ENCODE results near the gene TOGARAM2.
"Not testable (repeated sequence)": the region's sequence is repeated elsewhere in the genome, so short reads cannot be mapped to it uniquely, and the experiment has no call there.

The TOGARAM2 gene

GRCh38 chr2:28975671-28976070 lies 5.4 kb upstream of the TOGARAM2 start:
- no peak for FAIRE-seq
- no peak for TF ChIP-seq PAX5 (IDR thresholded peaks at IDR 0.05; ENCODE audit: insufficient read depth, low read length, severe bottlenecking)
- TF ChIP-seq POLR2AphosphoS5 (IDR thresholded peaks at IDR 0.05; ENCODE audit: low read depth, low read length): no peak
- TF ChIP-seq TAF1 (IDR thresholded peaks at IDR 0.05; ENCODE audit: low read depth, low read length): no peak
- TF ChIP-seq SPI1 (IDR thresholded peaks at IDR 0.05; ENCODE audit: low read depth, low read length): no peak
- TF ChIP-seq POLR2A (IDR thresholded peaks at IDR 0.05; ENCODE audit: low read depth, low read length): no peak
- TF ChIP-seq POU2F2 (IDR thresholded peaks at IDR 0.05; ENCODE audit: low read depth, low read length): no peak

GRCh38 chr2:28976584-28976983 lies 4.5 kb upstream of the TOGARAM2 start:
- TF ChIP-seq SPI1 (IDR thresholded peaks at IDR 0.05; ENCODE audit: low read depth, low read length): no peak
- TF ChIP-seq POLR2A (IDR thresholded peaks at IDR 0.05; ENCODE audit: low read depth, low read length): no peak
- no peak for TF ChIP-seq POLR2AphosphoS5 (IDR thresholded peaks at IDR 0.05; ENCODE audit: low read depth, low read length)
- no peak for TF ChIP-seq TAF1 (IDR thresholded peaks at IDR 0.05; ENCODE audit: low read depth, low read length)
- no peak for TF ChIP-seq POU2F2 (IDR thresholded peaks at IDR 0.05; ENCODE audit: low read depth, low read length)
- no peak for TF ChIP-seq PAX5 (IDR thresholded peaks at IDR 0.05; ENCODE audit: insufficient read depth, low read length, severe bottlenecking)
- DNase-seq (ENCODE audit: insufficient read length, low spot score) (no peak), FAIRE-seq (no peak)

More at GRCh38 chr2:28975671-28976070, 5.4 kb upstream of the TOGARAM2 start:
- no peak for DNase-seq (ENCODE audit: insufficient read length, low spot score)

GRCh38 chr2:28977176-28977875 lies 3.8 kb upstream of the TOGARAM2 start:
- DNase-seq (ENCODE audit: insufficient read length, low spot score): no peak
- FAIRE-seq: no peak
- TF ChIP-seq POLR2A (IDR thresholded peaks at IDR 0.05; ENCODE audit: low read depth, low read length) (no peak), POLR2AphosphoS5 (IDR thresholded peaks at IDR 0.05; ENCODE audit: low read depth, low read length) (no peak)

GRCh38 chr2:28978001-28978400 lies 3.1 kb upstream of the TOGARAM2 start:
- not testable (repeated sequence) for FAIRE-seq; DNase-seq (ENCODE audit: insufficient read length, low spot score)

GRCh38 chr2:28978606-28979005 lies 2.5 kb upstream of the TOGARAM2 start:
- no peak for TF ChIP-seq TAF1 (IDR thresholded peaks at IDR 0.05; ENCODE audit: low read depth, low read length)
- no peak for TF ChIP-seq POLR2AphosphoS5 (IDR thresholded peaks at IDR 0.05; ENCODE audit: low read depth, low read length)
- no peak for DNase-seq (ENCODE audit: insufficient read length, low spot score)
- no peak for FAIRE-seq

GRCh38 chr2:28979041-28979440 lies 2.1 kb upstream of the TOGARAM2 start:
- TF ChIP-seq POU2F2 (IDR thresholded peaks at IDR 0.05; ENCODE audit: low read depth, low read length) (no peak), SPI1 (IDR thresholded peaks at IDR 0.05; ENCODE audit: low read depth, low read length) (no peak), POLR2A (IDR thresholded peaks at IDR 0.05; ENCODE audit: low read depth, low read length) (no peak), TAF1 (IDR thresholded peaks at IDR 0.05; ENCODE audit: low read depth, low read length) (no peak), POLR2AphosphoS5 (IDR thresholded peaks at IDR 0.05; ENCODE audit: low read depth, low read length) (no peak), PAX5 (IDR thresholded peaks at IDR 0.05; ENCODE audit: insufficient read depth, low read length, severe bottlenecking) (no peak)
- FAIRE-seq (no peak), DNase-seq (ENCODE audit: insufficient read length, low spot score) (no peak)

- no peak for DNase-seq (ENCODE audit: insufficient read length, low spot score)
- no peak for FAIRE-seq
- TF ChIP-seq SPI1 (IDR thresholded peaks at IDR 0.05; ENCODE audit: low read depth, low read length): no peak
These were observed 1.3 kb upstream of the TOGARAM2 start for GRCh38 chr2:28979576-28980366.

- DNase-seq (ENCODE audit: insufficient read length, low spot score) (no peak), FAIRE-seq (no peak)
- TF ChIP-seq TAF1 (IDR thresholded peaks at IDR 0.05; ENCODE audit: low read depth, low read length) (no peak), SPI1 (IDR thresholded peaks at IDR 0.05; ENCODE audit: low read depth, low read length) (no peak), POLR2A (IDR thresholded peaks at IDR 0.05; ENCODE audit: low read depth, low read length) (no peak), POU2F2 (IDR thresholded peaks at IDR 0.05; ENCODE audit: low read depth, low read length) (no peak)
These were observed 606 bp upstream of the TOGARAM2 start for GRCh38 chr2:28980368-28981015.

GRCh38 chr2:28981620-28982376 lies 700 bp downstream of the TOGARAM2 start:
- FAIRE-seq (no peak), DNase-seq (ENCODE audit: insufficient read length, low spot score) (no peak)
- TF ChIP-seq PAX5 (IDR thresholded peaks at IDR 0.05; ENCODE audit: insufficient read depth, low read length, severe bottlenecking) (no peak), TAF1 (IDR thresholded peaks at IDR 0.05; ENCODE audit: low read depth, low read length) (no peak), POLR2AphosphoS5 (IDR thresholded peaks at IDR 0.05; ENCODE audit: low read depth, low read length) (no peak), POU2F2 (IDR thresholded peaks at IDR 0.05; ENCODE audit: low read depth, low read length) (no peak), POLR2A (IDR thresholded peaks at IDR 0.05; ENCODE audit: low read depth, low read length) (no peak), SPI1 (IDR thresholded peaks at IDR 0.05; ENCODE audit: low read depth, low read length) (no peak)

Data from GM12891 (cell line).